NOMO-1 (cell line): ENCODE results near the gene OR2T6.
"Not testable (repeated sequence)": the region's sequence is repeated elsewhere in the genome, so short reads cannot be mapped to it uniquely, and the experiment has no call there.

Source experiments
- DNase-seq, 2 experiments: peaks; one replicate each; lab custom pipeline; 2025; ENCODE audit not compliant: unreplicated experiment in 2 of 2; lab: John Stamatoyannopoulos, UW

The OR2T6 gene

GRCh38 chr1:248375446-248375845 is at the start of gene OR2T6:
TSS of gene OR2T6 (plus strand) at chr1:248375746. CDS start at chr1:248387609, 11,863 bp downstream.
- no peak for DNase-seq

GRCh38 chr1:248343451-248343850 is 32.1 kb upstream of the OR2T6 start:
- no peak for DNase-seq

- no peak for DNase-seq
Observed at GRCh38 chr1:248348475-248348874, 27.1 kb upstream of the OR2T6 start, which contains the start of gene OR14C36. TSS of gene OR14C36 (plus strand) at chr1:248348775. CDS start at chr1:248348775, 0 bp downstream.

- no peak for DNase-seq
Observed at GRCh38 chr1:248359415-248359814, 16.1 kb upstream of the OR2T6 start.

GRCh38 chr1:248361121-248361715 is 14.3 kb upstream of the OR2T6 start, which contains the start of gene OR2T4:
TSS of gene OR2T4 (plus strand) at chr1:248361665. CDS start at chr1:248361665, 0 bp downstream.
- no peak for DNase-seq

- no peak for DNase-seq
Observed at GRCh38 chr1:248366609-248367008, 8.9 kb upstream of the OR2T6 start.

- no peak for DNase-seq
Observed at GRCh38 chr1:248372394-248372793, 3.2 kb upstream of the OR2T6 start.

GRCh38 chr1:248373761-248374160 is 1.8 kb upstream of the OR2T6 start:
- DNase-seq, result no peak

- DNase-seq, result no peak
Observed at GRCh38 chr1:248376916-248377315, 1.4 kb downstream of the OR2T6 start.

GRCh38 chr1:248380854-248381253 is 5.3 kb downstream of the OR2T6 start:
- no peak for DNase-seq

GRCh38 chr1:248388426-248388825 is 12.9 kb downstream of the OR2T6 start:
- DNase-seq, result no peak

- DNase-seq, result no peak
Observed at GRCh38 chr1:248393050-248393449, 17.5 kb downstream of the OR2T6 start.

GRCh38 chr1:248402748-248403147 is 27.2 kb downstream of the OR2T6 start, which contains the start of gene OR2T1:
TSS of gene OR2T1 (plus strand) at chr1:248403048. CDS start at chr1:248406148, 3,100 bp downstream.
- DNase-seq, result no peak

GRCh38 chr1:248404024-248404423 is 28.5 kb downstream of the OR2T6 start:
- no peak for DNase-seq

GRCh38 chr1:248406721-248407692 is 31.5 kb downstream of the OR2T6 start:
- DNase-seq, result no peak

GRCh38 chr1:248416226-248416625 is 40.7 kb downstream of the OR2T6 start:
- no peak for DNase-seq

GRCh38 chr1:248417854-248418253 is 42.3 kb downstream of the OR2T6 start:
- no peak for DNase-seq

GRCh38 chr1:248421384-248421783 is 45.8 kb downstream of the OR2T6 start:
- DNase-seq, result no peak

- DNase-seq, result not testable (repeated sequence)
Observed at GRCh38 chr1:248427526-248428191, 52.1 kb downstream of the OR2T6 start.

- not testable (repeated sequence) for DNase-seq
Observed at GRCh38 chr1:248428192-248428533, 52.6 kb downstream of the OR2T6 start.

- not testable (repeated sequence) for DNase-seq
Observed at GRCh38 chr1:248431683-248432082, 56.1 kb downstream of the OR2T6 start.
